GM20000 (cell line): ENCODE measurements around the gene OR10A6.

Source experiments
- DNase-seq: peaks from one replicate; pipeline ENCODE4 v3.0.0; 2012; ENCODE audit warnings: low spot score
- TF ChIP-seq, protein P1 (sequence below): IDR thresholded peaks from 2 replicates; pipeline ENCODE4 v1.5.1; 2012; ENCODE audit warnings: mild to moderate bottlenecking, control low read depth; ENCODE audit errors: extremely low read depth, missing control alignments

OR10A6 gene, protein sequence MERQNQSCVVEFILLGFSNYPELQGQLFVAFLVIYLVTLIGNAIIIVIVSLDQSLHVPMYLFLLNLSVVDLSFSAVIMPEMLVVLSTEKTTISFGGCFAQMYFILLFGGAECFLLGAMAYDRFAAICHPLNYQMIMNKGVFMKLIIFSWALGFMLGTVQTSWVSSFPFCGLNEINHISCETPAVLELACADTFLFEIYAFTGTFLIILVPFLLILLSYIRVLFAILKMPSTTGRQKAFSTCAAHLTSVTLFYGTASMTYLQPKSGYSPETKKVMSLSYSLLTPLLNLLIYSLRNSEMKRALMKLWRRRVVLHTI

DNA sequence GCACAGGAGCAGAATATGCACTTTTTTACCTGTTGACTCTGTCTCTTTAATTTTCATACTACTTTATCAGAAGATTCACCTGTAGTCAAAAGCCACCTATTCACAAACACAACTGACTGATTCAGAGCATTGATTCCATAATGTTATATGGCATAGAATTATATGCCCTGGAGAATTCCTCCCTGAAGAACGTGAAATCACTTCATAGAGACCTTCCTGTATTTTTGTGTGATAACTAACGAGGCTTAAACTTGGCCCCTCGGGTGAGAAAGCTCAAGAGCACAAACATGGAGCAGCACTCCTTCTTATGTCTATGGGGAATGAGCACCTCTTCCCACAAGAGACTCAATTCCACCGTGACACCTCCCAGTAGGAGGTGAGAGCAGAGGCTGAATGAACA lies at the start of gene OR10A6:
Gene OR10A6 (minus strand): TSS at position 101 of the 400 bp plus-strand sequence. CDS start 2,606 bp downstream, outside the sequence.
- TF ChIP-seq, protein P1, sequence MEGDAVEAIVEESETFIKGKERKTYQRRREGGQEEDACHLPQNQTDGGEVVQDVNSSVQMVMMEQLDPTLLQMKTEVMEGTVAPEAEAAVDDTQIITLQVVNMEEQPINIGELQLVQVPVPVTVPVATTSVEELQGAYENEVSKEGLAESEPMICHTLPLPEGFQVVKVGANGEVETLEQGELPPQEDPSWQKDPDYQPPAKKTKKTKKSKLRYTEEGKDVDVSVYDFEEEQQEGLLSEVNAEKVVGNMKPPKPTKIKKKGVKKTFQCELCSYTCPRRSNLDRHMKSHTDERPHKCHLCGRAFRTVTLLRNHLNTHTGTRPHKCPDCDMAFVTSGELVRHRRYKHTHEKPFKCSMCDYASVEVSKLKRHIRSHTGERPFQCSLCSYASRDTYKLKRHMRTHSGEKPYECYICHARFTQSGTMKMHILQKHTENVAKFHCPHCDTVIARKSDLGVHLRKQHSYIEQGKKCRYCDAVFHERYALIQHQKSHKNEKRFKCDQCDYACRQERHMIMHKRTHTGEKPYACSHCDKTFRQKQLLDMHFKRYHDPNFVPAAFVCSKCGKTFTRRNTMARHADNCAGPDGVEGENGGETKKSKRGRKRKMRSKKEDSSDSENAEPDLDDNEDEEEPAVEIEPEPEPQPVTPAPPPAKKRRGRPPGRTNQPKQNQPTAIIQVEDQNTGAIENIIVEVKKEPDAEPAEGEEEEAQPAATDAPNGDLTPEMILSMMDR: no peak
- DNase-seq: no peak

DNA sequence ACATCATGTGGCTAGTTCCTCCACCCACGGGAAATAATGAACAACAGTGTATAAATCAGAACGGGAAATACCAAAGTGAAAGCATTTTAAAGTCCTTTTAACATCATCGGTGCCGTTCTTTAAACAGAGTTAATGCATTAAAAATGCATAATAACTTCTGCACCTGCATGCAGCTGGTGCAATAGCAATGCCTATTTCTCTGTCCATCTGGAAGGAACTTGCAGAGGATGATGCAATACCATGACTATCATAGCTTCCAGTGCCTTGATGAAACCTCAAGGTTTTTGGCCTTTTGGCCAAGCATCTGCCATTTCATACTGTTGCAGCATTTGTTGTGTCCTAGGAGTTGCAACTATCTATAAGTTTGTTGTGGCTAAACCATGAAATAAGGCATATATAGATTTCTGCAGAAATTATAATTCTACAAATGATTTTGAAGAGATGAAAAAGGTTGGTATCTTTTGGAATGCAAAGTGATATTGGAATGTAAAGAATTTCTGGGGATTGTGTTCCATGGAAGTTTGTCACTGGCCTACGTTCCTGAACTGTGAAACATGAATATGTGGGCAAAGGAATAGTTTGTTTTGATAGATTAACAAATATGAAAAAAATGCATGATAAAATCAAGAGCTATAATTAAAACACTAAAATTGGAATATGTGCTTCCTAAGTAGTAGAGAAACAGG lies 46.3 kb upstream of the OR10A6 start:
- TF ChIP-seq, protein P1: no peak
- DNase-seq: no peak

DNA sequence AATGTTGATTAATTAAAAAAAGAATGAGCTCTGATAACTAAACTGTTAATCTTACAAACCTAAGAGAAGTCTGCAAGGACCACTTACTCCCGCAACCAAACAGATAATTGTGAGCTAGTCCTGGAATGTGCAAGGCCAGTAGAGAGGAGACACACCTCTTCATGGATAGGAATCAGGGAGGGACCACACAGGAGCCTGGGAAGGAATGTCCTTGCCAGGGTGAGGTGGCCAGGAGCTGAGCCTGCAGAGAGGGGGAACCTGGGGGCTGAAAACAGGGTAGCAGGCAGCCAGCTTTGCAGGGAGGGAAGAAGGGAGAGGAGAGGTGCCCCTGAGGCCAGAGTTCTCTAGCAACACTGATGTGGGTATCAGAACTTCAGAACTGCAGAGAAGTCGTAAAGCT lies 43.6 kb upstream of the OR10A6 start:
- no peak for DNase-seq
- TF ChIP-seq, protein P1: no peak

DNA sequence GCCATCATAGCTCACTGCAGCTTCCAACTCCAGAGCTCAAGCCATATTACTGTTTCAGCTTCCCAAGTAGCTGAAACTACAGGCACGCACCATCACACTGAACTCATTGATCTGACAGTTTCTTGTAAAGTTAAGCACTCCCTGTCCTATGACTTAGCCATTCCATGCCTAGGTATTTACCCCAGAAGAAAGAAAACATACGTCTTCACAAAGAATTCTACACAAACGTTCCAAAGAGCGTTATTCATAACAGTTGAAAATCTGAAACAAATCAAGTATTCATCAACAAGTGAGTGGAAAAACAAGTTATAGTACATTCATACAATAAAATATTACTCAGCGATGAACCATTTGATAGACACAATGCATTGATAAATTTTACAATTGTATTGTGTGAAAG lies 41.9 kb upstream of the OR10A6 start:
- TF ChIP-seq, protein P1: no peak
- no peak for DNase-seq

DNA sequence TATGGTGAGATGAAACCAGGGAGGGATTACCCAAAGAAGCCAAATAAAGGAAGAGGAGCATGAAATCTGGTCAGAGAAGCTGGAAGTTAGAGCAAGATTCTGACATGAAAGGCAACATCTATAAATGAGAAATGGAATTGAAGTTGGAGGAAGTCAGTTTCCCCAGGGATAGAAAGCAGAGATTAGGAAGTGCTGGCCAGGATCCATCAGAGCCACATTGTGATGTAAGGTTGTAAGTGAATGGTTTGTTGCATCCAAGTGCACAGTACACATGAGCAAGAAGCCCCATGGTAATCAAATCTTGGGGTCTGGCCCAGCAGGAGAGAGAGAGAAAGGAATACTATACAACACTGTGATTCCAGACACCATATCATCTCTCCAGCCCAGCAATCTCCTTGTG lies 40.8 kb upstream of the OR10A6 start:
- TF ChIP-seq, protein P1: no peak
- no peak for DNase-seq

DNA sequence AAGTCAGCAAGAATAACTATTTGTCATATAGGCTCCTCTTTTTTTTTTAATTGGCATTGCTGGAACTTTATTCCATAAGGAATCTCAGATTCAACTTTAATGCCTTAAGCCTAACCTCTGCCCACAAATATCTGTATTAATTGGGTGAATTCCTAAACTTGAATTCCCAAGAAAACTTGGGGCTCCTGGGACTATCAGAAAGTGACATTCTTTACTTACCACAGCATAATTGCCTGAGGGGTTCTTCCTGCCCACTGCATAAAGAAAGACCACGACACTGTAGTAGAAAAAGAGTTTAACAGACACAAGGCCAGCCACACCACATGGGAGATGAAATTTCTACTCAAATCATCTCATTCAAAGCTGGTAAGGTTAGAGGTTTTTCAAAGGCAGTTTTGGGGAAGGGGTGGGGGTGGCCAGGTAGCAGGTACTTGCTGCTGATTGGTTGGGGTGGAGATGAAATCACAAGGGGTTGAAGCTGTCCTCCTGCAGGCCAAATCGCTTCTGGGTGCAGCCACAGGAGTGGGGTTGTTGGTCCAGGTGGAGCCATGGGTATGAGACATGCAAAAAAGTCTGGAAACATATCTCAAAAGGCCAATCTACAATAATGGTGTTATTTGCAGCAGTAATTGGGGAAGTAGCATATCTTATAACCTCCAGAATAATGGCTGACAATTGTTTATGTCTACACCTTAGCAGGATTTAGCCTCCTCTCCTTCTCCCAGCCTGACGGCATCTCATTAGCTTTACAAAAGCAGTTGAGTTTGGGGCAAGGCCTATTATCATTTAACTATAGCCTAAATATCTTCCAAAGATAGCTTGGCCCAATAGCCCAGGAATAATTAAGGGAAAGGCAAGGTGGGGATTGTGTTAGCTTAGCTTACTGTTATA lies 38.9 kb upstream of the OR10A6 start:
- TF ChIP-seq, protein P1: no peak
- DNase-seq: no peak

DNA sequence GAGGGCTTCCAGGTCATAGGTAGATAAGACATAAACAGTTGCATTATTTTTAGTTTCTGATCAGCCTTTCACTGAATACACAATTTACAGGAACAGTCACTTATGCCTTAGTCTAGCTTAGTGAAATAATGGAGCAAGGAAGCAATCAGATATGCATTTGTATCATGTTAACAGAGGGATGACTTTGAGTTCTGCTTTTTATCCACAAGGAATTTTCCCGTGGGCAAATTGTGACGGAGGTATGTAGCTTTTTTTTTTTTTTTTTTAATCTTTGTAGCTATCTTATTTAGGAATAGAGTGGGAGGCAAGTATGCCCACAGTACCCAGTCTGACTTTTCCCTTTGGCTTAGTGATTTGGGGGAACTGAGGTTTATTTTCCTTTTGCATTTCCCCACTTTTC lies 37.6 kb upstream of the OR10A6 start:
- TF ChIP-seq, protein P1: no peak
- no peak for DNase-seq
